Measurements from ENCODE around the gene F2R. TPM values are rescaled to one million over a fixed set of nuclear protein-coding genes. Genes with fewer than 3 reads are reported as not detected.
"Not testable (repeated sequence)": the region's sequence is repeated elsewhere in the genome, so short reads cannot be mapped to it uniquely, and the experiment has no call there.

Gene F2R
- total RNA-seq, 2 donors from 2014 or later: 28.5 to 43.1 TPM

GRCh38 chr5:76737846-76738245, 21.9 kb downstream of the F2R start:
- TF ChIP-seq CTCF (conservative IDR thresholded peaks at IDR 0.05): no peak
- H3K36me3 ChIP-seq (ENCODE audit: control insufficient read depth, insufficient read depth, low read length): peaks cover 7% of the 10 kb centered on the region
- DNase-seq: no peak
- Mint-ChIP-seq H3K27me3 (ENCODE audit: insufficient read depth) (no peaks in the 10 kb centered on the region), H3K4me1 (peaks cover 10% of the 10 kb centered on the region), H3K4me3 (no peak overlapping the region), H3K27ac (no peak overlapping the region), H3K36me3 (ENCODE audit: low read depth) (peaks cover 13% of the 10 kb centered on the region), H3K9me3 (no peaks in the 10 kb centered on the region)
- H3K4me1 ChIP-seq (ENCODE audit: control insufficient read depth, insufficient read depth, low read length): no peaks in the 10 kb centered on the region
- H3K9ac ChIP-seq (ENCODE audit: extremely low read depth, low read length, poor library complexity, severe bottlenecking): no peak overlapping the region
- H3K27me3 ChIP-seq (ENCODE audit: control insufficient read depth, insufficient read depth, low read length, poor library complexity, severe bottlenecking): no peaks in the 10 kb centered on the region
- no peak overlapping the region for H3K27ac ChIP-seq (ENCODE audit: low read depth, low read length)
- WGBS, 2 experiments (ENCODE audit: insufficient coverage in 1 of 2, insufficient read length in 1 of 2): 96% methylated on average over 3 to 5 of the region's 5 CpGs
- no peaks in the 10 kb centered on the region for H3K9me3 ChIP-seq (ENCODE audit: control insufficient read depth, low read length)
- no peak overlapping the region for H3K4me3 ChIP-seq (ENCODE audit: low read length)

- H3K9me3 Mint-ChIP-seq; H3K36me3 Mint-ChIP-seq (ENCODE audit: low read depth); DNase-seq: not testable (repeated sequence)
Observed at GRCh38 chr5:76741506-76741905, 25.6 kb downstream of the F2R start.

GRCh38 chr5:76742583-76742982, 26.7 kb downstream of the F2R start:
- Histone ChIP-seq H3K27ac (ENCODE audit: low read depth, low read length) (no peak overlapping the region), H3K27me3 (ENCODE audit: control insufficient read depth, insufficient read depth, low read length, poor library complexity, severe bottlenecking) (no peaks in the 10 kb centered on the region), H3K4me3 (ENCODE audit: low read length) (no peak overlapping the region), H3K4me1 (ENCODE audit: control insufficient read depth, insufficient read depth, low read length) (no peaks in the 10 kb centered on the region), H3K36me3 (ENCODE audit: control insufficient read depth, insufficient read depth, low read length) (no peaks in the 10 kb centered on the region), H3K9ac (ENCODE audit: extremely low read depth, low read length, poor library complexity, severe bottlenecking) (no peak overlapping the region), H3K9me3 (ENCODE audit: control insufficient read depth, low read length) (no peaks in the 10 kb centered on the region)
- Mint-ChIP-seq H3K4me3 (no peak overlapping the region), H3K27ac (no peak overlapping the region), H3K9me3 (no peaks in the 10 kb centered on the region), H3K27me3 (ENCODE audit: insufficient read depth) (no peaks in the 10 kb centered on the region), H3K4me1 (no peaks in the 10 kb centered on the region), H3K36me3 (ENCODE audit: low read depth) (no peaks in the 10 kb centered on the region)
- TF ChIP-seq CTCF (conservative IDR thresholded peaks at IDR 0.05): no peak
- WGBS, 2 experiments (ENCODE audit: insufficient coverage in 1 of 2, insufficient read length in 1 of 2): 93 to 95% methylated on average over 3 to 4 of the region's 4 CpGs
- DNase-seq: no peak

More at GRCh38 chr5:76741506-76741905, 25.6 kb downstream of the F2R start:
- H3K27me3 Mint-ChIP-seq (ENCODE audit: insufficient read depth); H3K4me3 ChIP-seq (ENCODE audit: low read length); H3K4me3 Mint-ChIP-seq; H3K27ac ChIP-seq (ENCODE audit: low read depth, low read length); H3K9me3 ChIP-seq (ENCODE audit: control insufficient read depth, low read length); H3K36me3 ChIP-seq (ENCODE audit: control insufficient read depth, insufficient read depth, low read length); H3K9ac ChIP-seq (ENCODE audit: extremely low read depth, low read length, poor library complexity, severe bottlenecking); H3K27me3 ChIP-seq (ENCODE audit: control insufficient read depth, insufficient read depth, low read length, poor library complexity, severe bottlenecking); H3K27ac Mint-ChIP-seq; H3K4me1 Mint-ChIP-seq; H3K4me1 ChIP-seq (ENCODE audit: control insufficient read depth, insufficient read depth, low read length): not testable (repeated sequence)
- WGBS, 2 experiments (ENCODE audit: insufficient coverage in 1 of 2, insufficient read length in 1 of 2): 95 to 100% methylated on average over 3 to 4 of the region's 4 CpGs

GRCh38 chr5:76744632-76745031, 28.7 kb downstream of the F2R start:
- no peaks in the 10 kb centered on the region for H3K27me3 ChIP-seq (ENCODE audit: control insufficient read depth, insufficient read depth, low read length, poor library complexity, severe bottlenecking)
- H3K36me3 ChIP-seq (ENCODE audit: control insufficient read depth, insufficient read depth, low read length): no peaks in the 10 kb centered on the region
- Mint-ChIP-seq H3K9me3 (no peaks in the 10 kb centered on the region), H3K36me3 (ENCODE audit: low read depth) (no peaks in the 10 kb centered on the region), H3K27me3 (ENCODE audit: insufficient read depth) (no peaks in the 10 kb centered on the region), H3K4me1 (no peaks in the 10 kb centered on the region), H3K27ac (no peak overlapping the region), H3K4me3 (no peak overlapping the region)
- TF ChIP-seq CTCF (conservative IDR thresholded peaks at IDR 0.05): no peak
- H3K27ac ChIP-seq (ENCODE audit: low read depth, low read length): no peak overlapping the region
- H3K9ac ChIP-seq (ENCODE audit: extremely low read depth, low read length, poor library complexity, severe bottlenecking): no peak overlapping the region
- no peak for DNase-seq
- no peaks in the 10 kb centered on the region for H3K4me1 ChIP-seq (ENCODE audit: control insufficient read depth, insufficient read depth, low read length)
- H3K4me3 ChIP-seq (ENCODE audit: low read length): no peak overlapping the region
- 68 to 75% methylated on average over 1 to 2 of the region's 2 CpGs for WGBS, 2 experiments (ENCODE audit: insufficient coverage in 1 of 2, insufficient read length in 1 of 2)
- no peaks in the 10 kb centered on the region for H3K9me3 ChIP-seq (ENCODE audit: control insufficient read depth, low read length)
